Measurements from ENCODE around the gene FGFRL1.
A peak's percentile ranks its signal among the peaks of the same experiment; 100 is the strongest.

The FGFRL1 gene

DNA sequence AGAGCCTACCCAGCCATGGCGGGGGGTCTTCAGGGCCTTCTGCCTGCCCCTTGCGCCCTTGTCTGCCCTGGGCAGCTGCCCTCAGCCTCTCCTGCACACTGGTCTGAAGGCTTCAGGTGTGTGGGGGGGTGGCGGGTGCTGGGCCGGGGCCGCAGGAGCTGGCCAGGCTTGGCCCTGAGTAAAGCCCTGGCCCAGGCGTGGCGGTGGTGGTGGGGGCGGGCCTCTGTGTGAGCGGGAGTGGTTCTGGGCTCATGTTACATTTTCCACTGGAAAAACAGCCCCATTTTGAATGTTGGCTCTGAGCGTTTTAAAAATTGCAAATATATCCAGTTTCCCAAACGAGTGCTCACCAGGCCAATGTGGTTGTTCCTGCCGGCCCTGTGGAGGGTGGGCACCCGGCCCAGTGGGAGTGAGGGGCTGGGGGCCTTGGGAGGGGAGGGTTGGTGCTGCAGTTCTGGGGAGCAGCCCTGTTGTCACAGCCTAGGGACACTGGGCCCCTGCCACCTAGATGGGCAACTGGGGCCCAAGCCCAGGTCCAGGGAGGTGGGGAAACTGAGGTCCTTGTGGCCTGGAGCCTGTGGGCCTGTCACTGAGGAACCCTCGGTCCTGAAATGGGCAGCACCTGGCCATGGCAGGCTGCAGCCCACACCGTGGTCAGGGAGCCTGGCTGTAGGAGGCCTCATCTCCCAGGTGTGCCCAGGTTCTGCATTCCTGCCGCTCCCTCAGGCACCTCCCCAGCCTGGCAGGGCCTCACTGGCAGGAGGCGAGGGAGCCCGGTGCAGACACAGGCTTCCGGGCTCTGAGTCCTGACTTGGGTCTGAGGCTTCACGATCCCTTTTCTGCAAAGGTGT, 28.3 kb downstream of the FGFRL1 start:
- DNase-seq (ENCODE audit: low spot score): no peak

DNA sequence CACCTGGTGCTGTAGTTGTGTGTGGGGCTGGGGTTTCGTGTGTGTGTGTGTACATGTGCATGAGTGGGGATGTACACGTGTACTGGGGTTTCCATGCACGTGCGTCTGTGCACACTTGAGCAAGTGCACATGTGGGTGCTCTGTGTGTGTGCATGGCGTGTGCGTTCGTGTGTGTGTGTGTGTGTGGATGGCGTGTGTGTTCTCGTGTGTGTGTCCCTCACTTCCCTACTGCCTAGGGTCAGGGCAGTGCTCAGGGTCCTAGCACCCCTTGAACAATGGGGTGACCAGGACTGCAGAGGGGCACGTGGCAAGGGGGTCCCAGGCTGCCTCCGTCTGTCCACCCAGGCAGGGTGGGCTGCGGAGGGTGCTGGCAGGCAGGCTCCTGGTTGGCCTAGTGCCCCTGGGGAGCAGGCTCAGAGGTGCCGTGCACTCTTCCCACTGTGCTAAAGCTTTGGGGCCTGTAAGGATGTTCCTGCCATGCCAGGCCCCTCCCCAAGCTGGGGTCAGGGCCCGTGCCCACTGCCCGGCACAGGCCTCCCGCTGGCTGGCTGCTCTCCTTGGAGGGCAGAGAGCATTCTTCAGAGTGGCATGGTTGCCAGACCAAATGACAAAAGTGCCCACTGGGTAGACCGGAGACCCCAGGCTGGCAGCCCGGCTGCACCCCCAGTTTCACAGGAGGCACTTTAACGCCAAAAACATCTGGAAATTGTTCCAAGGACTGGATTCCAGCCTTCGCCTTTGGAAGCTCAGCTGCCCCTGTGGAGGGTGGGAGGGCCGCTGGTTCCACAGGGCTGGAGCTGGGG, 29.1 kb downstream of the FGFRL1 start:
- no peak for DNase-seq (ENCODE audit: low spot score)

DNA sequence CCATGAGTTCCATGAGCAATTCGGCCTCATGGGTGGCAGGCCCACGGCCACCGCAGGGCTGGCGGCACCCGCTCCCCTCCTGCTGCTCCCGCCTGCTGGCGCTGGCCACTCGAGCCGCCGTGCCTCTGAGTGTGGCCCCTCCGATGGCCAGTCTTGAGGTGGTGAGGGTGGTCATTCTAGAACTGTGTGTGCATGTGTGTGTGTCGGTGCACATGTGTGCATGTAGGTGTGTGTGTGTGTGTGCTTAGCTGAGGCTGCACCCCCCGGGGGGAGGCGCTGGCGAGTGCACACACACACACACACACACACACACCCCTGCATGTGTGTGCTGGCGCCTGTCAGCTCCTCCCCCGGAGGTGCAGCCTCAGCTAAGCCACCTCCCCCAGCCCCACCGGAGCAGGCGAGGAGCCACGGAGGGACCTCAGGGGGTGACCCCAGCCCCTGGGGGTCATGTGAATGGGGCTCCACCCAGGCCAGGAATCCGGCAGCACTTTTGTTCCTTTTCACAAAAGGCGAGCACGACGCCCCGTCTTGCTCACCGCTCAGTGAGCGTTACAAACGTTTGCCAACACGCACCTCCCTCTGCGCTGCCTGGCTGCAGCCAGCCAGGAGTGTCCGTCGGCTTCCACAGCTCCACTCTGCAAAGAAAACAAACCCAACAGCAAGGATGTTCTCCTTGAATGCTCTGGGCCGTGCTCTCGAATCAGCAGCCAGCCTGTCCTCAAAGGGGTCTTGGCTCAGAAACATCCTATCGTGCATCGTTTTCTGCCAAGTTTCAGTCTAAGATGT, 29.9 kb downstream of the FGFRL1 start:
- peak; percentile 36 for DNase-seq (ENCODE audit: low spot score)

DNA sequence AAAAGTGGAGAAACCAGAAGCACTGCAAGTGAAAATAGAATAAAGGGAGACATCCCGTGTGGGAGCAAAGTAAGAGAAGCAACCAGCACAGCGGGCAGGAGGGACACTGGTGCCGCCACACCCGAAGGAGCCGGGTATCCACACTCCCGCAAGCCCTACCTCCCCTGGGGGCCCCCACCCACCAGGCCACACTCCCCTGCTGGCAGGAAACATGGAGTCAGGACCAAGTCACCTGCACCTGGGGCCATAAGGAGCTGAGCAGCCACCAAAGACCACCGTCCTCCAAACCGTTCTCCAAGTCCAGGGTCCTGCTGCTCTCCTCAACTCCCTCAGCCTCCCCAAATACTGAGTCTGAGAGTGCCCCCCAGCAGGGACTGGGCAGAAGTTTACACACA, 30.5 kb downstream of the FGFRL1 start:
- no peak for DNase-seq (ENCODE audit: low spot score)

DNA sequence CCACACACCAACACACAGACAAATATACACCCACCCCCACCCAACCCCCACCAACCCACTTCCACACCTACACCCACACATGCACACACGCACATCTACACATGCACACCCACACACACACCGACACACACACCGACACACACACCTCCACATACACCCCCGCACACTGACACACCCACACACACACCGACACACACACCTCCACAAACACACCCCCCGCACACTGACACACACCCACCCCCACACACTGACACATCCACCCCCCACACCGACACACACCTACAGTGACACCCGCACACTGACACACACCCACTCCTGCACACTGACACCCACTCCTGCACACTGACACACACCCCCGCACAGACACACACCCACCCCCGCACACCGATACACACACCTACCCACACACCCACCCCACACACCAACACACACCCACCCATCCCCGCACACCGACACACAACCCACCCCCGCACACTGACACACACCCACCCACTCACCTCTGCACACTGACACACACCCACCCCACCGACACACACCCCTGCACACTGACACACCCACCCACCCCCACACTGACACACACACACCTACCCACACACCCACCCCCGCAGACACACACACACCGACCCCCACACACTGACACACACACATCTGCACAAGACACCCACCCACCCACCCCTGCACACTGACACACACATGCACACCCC, 31.1 kb downstream of the FGFRL1 start:
- no peak for DNase-seq (ENCODE audit: low spot score)

DNA sequence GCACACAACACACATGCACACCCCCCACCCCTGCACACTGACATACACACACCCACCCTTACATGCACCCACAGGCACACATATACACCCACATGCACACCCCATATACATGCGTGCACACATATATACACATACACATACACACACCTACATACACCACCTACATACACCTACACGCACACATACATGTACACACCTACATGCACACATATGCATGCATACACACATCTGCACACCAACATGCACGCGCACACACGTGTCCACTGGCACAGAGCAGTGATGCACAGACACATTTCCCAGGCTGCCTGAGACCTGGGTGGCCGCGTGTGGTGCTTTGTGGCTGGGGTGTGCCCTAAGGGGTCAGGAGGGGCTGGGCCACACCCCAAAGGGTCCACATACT, 31.7 kb downstream of the FGFRL1 start:
- no peak for DNase-seq (ENCODE audit: low spot score)

DNA sequence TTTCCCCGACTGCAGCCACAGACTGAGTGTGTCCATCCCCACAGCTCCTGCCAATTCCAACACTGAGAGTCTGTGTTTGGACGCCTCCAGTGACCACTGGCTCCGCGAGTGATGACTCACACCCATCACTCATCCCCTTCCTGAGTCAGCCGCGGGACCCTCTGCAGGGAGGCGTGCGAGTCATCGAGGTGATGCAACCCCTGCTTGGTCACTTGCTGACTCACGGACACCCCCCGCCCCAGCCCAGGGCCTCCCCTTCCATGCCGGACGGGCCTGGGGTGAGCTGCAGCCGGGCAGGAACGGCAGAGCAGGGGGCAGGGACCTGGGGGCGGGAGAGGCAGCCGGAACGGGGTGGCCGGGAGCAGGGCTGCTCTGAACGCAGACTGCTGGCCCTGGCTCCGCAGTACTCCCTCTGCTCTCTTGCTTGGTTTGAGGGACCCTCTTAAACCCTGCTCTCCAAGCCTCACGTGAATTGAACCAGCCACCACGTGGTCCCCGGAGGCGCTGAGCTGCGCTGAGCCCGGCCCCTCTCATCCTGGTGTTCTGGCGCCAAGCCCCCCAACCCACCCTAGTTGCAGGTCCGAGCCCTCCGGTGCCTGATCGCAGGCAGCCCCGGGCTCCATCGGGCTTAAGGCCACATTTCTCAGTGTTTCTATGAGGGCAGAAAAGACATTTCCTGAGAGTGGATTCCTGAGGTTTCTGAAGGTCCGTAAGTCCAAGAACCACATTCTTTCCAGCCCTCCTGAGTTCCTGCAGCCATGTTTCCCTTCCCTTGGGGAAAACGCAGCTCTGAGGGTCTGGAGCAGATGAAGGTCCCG, 32.4 kb downstream of the FGFRL1 start:
- peak; percentile 27 for DNase-seq (ENCODE audit: low spot score)

DNA sequence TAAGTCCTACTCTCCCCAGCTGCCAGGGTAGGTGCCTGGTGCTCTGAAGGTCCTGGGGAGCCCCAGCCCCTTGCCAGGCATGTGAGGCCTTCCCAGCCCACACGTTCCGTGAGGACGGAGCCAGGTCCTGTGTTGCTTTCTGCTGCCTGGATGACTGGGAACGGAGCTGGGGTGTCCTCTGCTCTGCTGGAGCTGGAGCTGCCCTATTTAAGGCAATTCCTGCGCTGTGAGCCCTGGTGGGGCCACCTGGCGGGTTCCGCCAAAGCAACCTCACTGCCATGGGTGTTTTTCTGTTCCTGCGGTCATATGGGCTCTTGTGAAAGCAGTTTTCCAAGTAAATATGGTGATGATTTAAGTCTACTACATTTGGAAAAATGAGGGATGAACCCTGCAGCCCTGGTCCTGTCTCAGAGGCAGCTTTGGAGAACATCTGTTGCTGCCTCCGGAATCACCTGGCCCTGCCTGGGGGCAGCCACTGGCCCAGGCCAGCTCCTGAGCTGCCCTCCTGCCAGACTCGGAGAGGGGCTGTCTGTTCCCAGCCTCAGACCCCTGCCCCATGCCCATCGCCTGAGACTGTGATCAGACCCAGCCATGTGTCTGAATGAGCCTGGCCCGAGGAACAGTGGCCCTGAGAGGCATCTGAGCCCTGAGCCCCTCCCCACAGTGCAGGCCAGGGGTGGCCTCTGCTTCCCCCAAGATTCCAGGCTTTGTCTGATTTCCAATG, 33.2 kb downstream of the FGFRL1 start:
- no peak for DNase-seq (ENCODE audit: low spot score)

DNA sequence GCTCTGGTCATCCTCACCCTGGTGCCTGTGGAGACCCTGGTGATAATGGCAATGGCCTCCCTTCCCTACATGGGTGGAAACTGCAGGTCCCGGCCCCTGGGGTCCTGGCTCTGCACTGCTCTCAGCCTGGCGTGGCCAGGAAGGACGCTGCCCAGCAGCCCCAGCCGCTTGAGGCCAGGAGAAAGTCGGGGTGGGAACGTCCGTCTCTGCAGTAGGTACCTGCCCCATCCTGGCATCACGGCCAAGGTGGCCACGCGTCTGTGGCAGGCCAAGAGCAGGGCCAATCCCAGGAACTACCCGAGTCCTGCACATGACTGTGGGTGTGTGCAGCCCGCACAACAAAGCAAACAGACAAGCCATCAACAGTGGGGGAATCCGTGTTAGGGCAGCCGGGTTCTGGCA, 33.8 kb downstream of the FGFRL1 start:
- no peak for DNase-seq (ENCODE audit: low spot score)

DNA sequence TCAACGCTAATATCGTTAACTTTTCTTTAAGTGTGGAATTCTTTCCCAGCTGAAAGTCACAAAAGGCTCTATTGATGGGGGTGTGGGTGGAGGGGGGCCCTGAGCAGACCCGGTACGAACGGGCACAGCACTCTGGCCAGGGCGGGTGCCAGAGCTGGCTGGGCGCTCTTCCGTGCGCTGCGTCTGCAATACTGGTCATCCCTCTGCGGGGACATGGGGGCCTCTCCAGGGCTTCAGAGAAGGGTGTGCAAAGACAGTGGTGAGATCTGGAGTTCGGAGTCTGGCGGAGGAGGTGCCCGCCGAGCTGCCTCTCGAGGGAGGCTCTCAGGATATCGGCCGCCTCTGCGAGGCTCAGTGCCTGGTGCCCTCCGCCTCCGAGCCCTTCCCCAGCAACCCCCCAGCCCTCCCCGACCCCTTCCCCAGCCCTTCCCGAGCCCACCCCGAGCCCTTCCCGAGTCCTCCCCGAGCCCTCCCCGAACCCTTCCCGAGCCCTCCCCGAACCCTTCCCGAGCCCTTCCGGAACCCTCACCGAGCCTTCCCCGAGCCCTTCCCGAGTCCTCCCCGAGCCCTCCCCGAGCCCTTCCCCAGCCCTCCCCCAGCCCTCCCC, 34.3 kb downstream of the FGFRL1 start:
- no peak for DNase-seq (ENCODE audit: low spot score)

DNA sequence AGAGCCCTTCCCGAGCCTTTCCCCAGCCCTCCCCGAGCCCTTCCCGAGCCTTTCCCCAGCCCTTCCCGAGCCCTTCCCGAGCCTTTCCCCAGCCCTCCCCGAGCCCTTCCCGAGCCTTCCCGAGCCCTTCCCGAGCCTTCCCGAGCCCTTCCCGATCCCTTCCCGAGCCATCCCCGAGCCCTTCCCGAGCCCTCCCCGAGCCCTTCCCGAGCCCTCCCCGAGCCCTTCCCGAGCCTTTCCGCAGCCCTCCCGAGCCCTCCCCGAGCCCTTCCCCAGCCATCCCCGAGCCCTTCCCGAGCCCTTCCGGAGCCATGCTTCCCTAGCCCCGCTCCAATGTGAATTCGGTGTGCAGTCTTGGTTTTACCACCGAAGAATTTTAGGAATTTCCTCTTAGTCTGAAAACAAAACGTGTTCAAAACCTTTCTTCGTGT, 35.2 kb downstream of the FGFRL1 start:
- DNase-seq (ENCODE audit: low spot score): peak; percentile 84

DNA sequence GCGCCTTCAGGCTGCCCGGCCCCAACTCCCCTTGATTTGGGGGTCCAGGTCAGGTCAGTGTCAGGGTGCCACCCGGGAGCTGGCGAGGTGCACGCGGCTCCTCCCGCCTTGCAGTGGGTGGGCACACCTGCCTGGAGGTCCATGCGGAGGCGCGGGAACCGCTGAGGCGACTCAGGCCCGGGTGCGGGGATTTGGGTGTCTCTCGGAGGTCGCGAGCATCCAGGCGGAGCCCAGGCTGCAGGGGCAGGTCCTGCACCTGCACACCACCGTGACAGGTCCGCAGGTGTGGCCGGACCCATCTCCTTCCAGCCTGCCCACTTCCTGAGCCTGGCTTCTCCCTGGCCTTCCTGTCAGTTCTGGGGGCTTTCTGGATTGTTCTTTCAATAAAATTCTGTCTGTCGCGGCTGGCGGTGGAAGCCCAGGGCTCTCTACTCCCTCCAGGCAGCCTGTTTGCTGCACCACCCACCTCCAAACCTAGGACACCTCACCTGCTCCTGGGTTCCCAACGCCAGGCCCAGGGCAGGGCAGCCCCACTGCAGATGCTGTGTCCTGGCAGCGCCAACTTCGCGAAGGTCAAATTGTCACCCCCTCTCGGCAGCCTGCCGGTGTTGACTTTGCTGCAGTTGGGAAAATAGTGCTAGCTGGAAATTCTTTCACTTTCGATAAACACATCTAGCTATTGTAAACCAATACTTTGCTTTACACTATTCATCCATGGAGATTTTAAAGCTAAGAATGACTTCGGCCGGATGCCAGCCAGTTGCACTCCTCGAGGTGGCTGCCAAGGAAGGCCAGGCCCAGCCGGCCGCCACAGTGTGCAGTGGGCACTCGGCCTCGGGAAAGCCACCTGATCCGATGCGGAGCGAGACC, 35.9 kb downstream of the FGFRL1 start:
- no peak for DNase-seq (ENCODE audit: low spot score)

DNA sequence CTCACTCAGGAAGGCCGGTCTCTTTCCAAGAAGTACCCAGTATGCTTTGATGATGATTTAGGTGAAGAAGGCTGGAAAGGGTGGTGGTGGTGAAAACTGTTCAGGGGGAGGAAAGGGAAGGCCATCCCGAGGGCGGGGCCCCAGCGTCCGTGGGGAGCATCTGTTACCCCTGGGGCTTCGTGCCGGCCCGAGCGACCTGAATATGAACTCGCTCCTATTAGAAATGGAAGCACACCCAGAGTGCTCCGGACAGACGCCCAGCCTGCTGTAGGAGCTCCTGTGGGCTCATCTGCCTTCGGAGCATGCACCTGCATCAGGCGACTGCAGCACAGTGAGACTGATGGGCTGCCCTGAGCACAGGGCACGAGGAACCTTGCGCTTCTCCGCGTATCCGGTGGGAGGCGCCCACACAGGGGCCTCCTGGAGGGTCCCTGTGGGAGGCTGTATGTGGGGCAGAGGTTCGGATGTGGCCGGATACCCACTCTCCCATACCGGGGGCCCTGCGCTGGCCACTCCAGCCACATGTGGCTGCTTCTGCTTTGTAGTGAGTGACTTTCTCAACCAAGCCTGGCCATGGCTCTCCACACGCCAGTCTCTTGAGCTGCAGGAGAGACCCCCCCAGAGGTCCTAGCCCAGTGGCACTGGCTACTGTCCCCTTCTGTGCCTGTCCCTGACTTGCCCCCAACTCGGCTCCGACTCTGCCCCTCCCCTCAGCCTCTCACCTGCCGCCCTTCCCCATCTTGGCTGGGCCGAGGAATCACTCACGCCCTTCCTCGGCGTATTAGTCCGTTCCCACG, 36.7 kb downstream of the FGFRL1 start:
- no peak for DNase-seq (ENCODE audit: low spot score)

DNA sequence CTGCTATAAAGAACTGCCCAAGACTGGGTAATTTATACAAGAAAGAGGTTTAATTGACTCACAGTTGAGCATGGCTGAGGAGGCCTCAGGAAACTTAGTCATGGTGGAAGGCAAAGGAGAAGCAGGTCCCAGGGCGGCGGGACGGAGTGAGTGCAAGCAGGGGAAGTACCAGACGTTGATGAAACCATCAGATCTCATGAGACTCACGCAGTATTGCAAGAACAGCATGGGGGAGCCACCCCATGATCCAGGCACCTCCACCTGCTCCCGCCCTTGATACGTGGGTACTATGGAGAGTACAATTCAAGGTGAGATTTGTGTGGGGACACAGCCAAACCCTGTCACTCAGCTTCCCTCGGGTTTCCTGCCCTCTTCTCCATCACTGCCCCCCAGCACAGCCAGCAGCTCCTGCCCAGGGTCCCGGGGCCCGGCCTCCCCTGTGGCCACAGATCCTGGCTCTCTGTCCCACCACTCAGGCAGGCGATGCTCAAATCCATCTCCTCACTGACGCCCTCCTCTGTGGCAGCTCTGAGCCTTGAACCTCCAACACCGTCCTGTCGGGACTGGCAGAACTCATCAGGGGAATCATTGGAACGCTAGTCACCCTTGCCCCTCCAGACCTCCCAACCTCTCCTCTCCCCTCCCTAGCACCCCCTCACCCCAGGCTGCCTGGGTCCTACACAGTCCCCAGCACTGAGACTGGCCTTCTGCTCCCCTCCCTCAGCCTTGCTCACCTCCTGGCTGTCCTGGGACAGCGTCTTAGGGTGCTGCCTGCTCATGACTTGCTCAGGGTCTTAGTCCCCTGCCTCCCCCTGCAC, 37.6 kb downstream of the FGFRL1 start:
- no peak for DNase-seq (ENCODE audit: low spot score)

DNA sequence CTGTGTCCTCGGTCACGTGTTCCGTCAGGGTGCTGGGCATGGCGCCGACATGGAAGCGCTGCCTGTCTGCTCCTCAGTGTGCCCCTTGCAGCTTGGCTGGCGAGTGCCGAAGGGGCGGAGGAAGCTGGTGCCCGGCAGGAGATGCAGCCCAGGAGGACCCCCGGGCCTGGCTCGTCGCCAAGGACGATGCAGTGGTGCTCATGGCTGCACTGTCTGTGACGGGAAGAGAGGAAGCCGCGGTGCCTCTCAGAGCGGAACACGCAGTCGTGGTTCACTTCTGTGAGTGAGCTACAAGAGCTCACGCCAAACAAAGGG, 38.1 kb downstream of the FGFRL1 start:
- no peak for DNase-seq (ENCODE audit: low spot score)

DNA sequence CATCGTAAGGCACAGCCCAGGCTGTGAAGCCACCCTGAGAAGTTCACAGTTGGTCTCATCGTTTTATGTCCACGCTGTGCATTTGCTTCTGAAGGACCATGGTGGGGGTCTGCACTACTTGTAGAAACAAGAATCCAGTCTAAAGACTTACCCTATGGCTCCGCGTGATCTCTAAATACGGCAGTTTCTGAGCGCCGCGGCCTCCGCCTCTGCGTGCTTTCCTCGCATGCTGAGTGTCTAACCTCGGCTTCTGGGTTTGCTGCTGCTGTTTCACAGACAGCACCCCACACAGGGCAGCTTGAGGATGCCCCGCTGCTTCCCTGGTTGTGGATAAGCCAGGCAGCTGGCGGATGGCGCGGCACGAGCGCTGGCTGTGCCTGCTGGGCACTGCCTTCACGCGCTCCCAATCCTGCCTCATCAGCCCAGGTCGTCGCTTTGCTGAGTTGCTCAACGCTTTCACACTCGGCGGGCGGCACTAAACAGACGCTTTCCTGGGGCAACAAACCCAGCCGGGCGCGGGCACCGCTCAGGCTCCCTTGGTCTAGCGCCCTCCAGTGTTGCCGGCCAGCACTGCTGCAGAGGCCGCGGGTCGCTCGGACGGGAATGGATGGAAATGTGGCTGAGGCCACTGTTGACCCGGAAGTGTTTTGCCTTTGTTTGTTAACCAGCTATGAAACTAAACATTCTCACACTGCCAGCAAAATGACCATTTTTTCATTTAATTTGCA, 39.2 kb downstream of the FGFRL1 start:
- no peak for DNase-seq (ENCODE audit: low spot score)

DNA sequence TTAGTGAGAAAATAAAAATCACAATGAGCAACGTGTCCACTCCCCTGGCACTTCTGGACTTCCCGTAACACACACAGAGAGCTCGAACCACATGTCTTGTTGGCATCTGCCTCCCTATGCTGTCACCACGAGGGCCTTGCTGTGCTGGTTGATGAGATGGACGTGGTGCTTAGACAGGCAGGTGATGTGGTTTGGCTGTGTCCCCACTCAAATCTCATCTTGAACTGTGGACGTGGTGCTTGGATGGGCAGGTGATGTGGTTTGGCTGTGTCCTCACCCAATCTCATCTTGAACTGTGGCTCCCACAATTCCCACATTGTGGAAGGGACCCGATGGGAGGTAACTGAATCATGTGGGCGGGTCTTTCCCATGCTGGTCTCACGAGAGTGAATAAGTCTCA, 40.0 kb downstream of the FGFRL1 start:
- no peak for DNase-seq (ENCODE audit: low spot score)

Measured in cerebellar cortex (tissue), 1 donor.